ENCODE data around the gene NCBP1. TPM values are rescaled to one million over a fixed set of nuclear protein-coding genes. Genes with fewer than 3 reads are reported as not detected.

NCBP1 gene
- total RNA-seq, 1 donor from 2014 or later: 55.9 TPM

DNA sequence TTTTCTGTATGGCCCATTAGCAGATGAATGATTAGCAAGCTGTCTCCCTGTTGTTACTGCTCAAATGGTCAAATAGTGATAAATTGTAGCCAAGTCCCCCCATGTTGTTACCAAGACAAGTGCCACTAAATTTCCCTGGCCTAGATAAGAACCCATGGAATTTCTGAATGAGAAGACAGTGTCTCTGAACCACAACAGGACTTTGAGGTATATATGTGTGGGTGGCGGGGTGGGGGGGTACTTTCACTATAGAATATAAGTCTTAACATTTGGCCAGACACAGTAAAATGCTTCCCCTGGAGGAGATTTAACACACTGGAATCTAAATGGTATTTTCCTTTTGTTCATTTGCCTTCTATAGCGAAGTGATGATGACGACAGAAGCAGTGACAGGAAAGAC is 34.9 kb downstream of the NCBP1 start:
- Histone ChIP-seq H3F3A (ENCODE audit: low read depth) (no peaks in the 10 kb centered on the region), H3K9me3 (ENCODE audit: low read depth) (no peaks in the 10 kb centered on the region), H3K4me2 (no peak overlapping the region), H3K79me2 (ENCODE audit: low read depth) (no peaks in the 10 kb centered on the region), H3K27me3 (no peaks in the 10 kb centered on the region), H2AFZ (replicated peaks) (no peak overlapping the region), H3K4me1 (no peaks in the 10 kb centered on the region), H3K4me3 (no peak overlapping the region), H3K36me3 (peaks cover 16% of the 10 kb centered on the region), H3K9ac (no peak overlapping the region), H4K20me1 (ENCODE audit: low read depth) (no peaks in the 10 kb centered on the region), H3K27ac (no peak overlapping the region)
- TF ChIP-seq EZH2phosphoT487 (IDR thresholded peaks at IDR 0.05) (no peak), EZH2 (IDR thresholded peaks at IDR 0.05) (no peak)
- TF ChIP-seq, protein P1, sequence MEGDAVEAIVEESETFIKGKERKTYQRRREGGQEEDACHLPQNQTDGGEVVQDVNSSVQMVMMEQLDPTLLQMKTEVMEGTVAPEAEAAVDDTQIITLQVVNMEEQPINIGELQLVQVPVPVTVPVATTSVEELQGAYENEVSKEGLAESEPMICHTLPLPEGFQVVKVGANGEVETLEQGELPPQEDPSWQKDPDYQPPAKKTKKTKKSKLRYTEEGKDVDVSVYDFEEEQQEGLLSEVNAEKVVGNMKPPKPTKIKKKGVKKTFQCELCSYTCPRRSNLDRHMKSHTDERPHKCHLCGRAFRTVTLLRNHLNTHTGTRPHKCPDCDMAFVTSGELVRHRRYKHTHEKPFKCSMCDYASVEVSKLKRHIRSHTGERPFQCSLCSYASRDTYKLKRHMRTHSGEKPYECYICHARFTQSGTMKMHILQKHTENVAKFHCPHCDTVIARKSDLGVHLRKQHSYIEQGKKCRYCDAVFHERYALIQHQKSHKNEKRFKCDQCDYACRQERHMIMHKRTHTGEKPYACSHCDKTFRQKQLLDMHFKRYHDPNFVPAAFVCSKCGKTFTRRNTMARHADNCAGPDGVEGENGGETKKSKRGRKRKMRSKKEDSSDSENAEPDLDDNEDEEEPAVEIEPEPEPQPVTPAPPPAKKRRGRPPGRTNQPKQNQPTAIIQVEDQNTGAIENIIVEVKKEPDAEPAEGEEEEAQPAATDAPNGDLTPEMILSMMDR (IDR thresholded peaks at IDR 0.05): no peak
- Mint-ChIP-seq H3K9me3 (no peaks in the 10 kb centered on the region), H3K36me3 (peaks cover 26% of the 10 kb centered on the region), H3K27me3 (ENCODE audit: insufficient read depth, low read depth) (no peaks in the 10 kb centered on the region), H3K4me1 (no peaks in the 10 kb centered on the region), H3K4me3 (no peak overlapping the region), H3K27ac (no peak overlapping the region)
- DNase-seq (ENCODE audit: low spot score): no peak

DNA sequence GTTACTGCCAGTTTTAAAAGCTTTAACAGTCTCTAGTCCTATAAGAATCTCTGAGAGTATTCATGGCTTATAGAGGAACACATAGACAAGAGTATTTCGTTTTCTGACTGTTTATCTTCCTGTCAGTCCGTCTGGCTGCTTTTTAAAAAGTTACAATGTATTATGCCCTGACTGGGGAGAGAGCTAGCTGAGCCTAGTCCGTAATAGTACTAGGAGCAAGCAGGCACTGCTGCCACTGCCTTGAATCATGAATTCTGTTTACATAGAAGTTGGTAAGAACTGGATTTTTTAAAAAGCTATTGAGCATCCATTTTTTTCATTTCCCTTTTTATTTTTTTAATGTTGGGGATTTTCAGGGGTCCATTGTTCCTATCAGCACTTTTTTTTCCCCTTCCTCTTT is 37.0 kb downstream of the NCBP1 start:
- Histone ChIP-seq H3K36me3 (peaks cover 20% of the 10 kb centered on the region), H3K79me2 (ENCODE audit: low read depth) (no peaks in the 10 kb centered on the region), H3K4me1 (no peaks in the 10 kb centered on the region), H3F3A (ENCODE audit: low read depth) (no peaks in the 10 kb centered on the region), H3K9ac (no peak overlapping the region), H3K27me3 (no peaks in the 10 kb centered on the region), H3K9me3 (ENCODE audit: low read depth) (no peaks in the 10 kb centered on the region), H4K20me1 (ENCODE audit: low read depth) (peaks cover 2% of the 10 kb centered on the region), H3K4me2 (no peak overlapping the region), H3K4me3 (no peak overlapping the region), H2AFZ (replicated peaks) (no peak overlapping the region), H3K27ac (no peak overlapping the region)
- DNase-seq (ENCODE audit: low spot score): no peak
- no peaks in the 10 kb centered on the region for H3K27me3 Mint-ChIP-seq (ENCODE audit: insufficient read depth, low read depth)
- H3K4me1 Mint-ChIP-seq: no peaks in the 10 kb centered on the region
- no peak overlapping the region for H3K27ac Mint-ChIP-seq
- H3K36me3 Mint-ChIP-seq: peaks cover 19% of the 10 kb centered on the region
- TF ChIP-seq EZH2 (IDR thresholded peaks at IDR 0.05) (no peak), EZH2phosphoT487 (IDR thresholded peaks at IDR 0.05) (no peak)
- TF ChIP-seq, protein P1 (IDR thresholded peaks at IDR 0.05): no peak
- H3K9me3 Mint-ChIP-seq: no peaks in the 10 kb centered on the region
- H3K4me3 Mint-ChIP-seq: no peak overlapping the region

DNA sequence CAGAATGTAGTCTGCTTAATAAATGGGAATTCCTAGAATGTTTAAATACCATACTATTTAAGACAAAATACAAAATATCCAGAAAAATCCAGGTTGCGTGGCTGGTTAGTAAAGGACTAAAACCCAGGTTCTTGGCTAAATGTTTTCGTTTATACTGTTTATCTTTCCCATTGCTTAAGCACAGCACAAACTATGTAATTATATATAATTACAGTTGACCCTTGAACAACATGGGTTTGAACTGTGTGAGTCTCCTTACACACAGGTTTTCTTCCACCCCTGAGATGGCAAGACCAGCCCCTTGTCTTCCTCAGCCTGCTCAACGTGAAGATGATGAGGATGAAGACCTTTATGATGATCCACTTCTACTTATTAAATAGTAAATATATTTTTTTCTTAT is 38.8 kb downstream of the NCBP1 start:
- H3K36me3 ChIP-seq: peaks cover 23% of the 10 kb centered on the region
- H3K36me3 Mint-ChIP-seq: peaks cover 16% of the 10 kb centered on the region
- no peaks in the 10 kb centered on the region for H3K9me3 Mint-ChIP-seq
- TF ChIP-seq EZH2 (IDR thresholded peaks at IDR 0.05): no peak
- TF ChIP-seq, protein P1 (IDR thresholded peaks at IDR 0.05): no peak
- H3K4me1 Mint-ChIP-seq: no peaks in the 10 kb centered on the region
- H4K20me1 ChIP-seq (ENCODE audit: low read depth): peaks cover 2% of the 10 kb centered on the region
- H3K79me2 ChIP-seq (ENCODE audit: low read depth): no peaks in the 10 kb centered on the region
- H3K4me1 ChIP-seq: no peaks in the 10 kb centered on the region
- H3K27ac ChIP-seq: no peak overlapping the region
- no peak overlapping the region for H3K27ac Mint-ChIP-seq
- no peak overlapping the region for H3K4me3 Mint-ChIP-seq
- no peaks in the 10 kb centered on the region for H3K27me3 Mint-ChIP-seq (ENCODE audit: insufficient read depth, low read depth)
- no peak overlapping the region for H3K4me2 ChIP-seq
- H3K9me3 ChIP-seq (ENCODE audit: low read depth): no peaks in the 10 kb centered on the region
- H2AFZ ChIP-seq (replicated peaks): no peak overlapping the region
- no peak for DNase-seq (ENCODE audit: low spot score)
- no peaks in the 10 kb centered on the region for H3F3A ChIP-seq (ENCODE audit: low read depth)
- H3K4me3 ChIP-seq: no peak overlapping the region
- H3K9ac ChIP-seq: no peak overlapping the region
- no peaks in the 10 kb centered on the region for H3K27me3 ChIP-seq

All from neural progenitor cell (in vitro differentiated cells).